ENCODE measurements around the gene TBC1D24.

The TBC1D24 gene

DNA sequence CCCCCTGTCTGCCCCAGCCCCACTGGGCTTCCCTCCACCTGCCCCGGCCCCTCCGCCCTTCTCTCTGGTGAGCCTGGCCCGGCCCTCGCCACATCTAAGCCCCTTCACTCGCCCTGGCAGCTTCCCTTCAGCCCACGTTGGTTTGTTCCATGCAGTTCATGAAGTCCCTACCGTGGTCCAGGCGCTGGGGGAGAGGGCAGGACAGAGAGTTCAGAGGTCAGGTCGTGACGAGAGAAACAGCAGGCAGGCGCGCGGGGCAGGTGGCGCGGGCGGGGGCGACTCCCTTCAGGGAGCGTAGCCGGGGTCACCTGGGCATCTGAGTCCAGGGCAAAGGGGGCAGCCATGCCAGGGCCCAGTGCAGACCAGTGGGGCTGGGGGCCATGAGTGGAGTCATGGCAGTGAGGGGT is 23.9 kb upstream of the TBC1D24 start:
- no peak for DNase-seq

- DNase-seq: no peak
Observed at GRCh38 chr16:2451851-2452320, 23.0 kb upstream of the TBC1D24 start.

DNA sequence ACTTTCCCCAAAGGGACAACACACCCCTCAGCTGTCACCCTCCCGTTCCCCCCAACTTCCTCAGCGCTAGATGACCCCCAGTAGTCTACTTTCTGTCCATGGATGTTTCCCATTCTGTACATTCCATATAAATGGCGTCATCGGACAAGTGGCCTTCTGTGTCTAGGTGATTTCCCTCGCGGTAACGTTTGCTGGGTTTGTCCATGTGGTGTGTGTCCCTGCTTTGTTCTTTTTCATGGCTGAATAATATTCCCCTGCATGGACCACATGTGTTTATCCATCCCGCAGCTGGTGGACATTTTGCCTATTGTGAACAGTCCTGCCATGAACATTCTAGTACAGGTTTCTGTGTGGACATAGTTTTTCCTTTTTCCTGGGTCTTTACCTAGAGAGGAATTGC is 22.3 kb upstream of the TBC1D24 start:
- DNase-seq: no peak

GRCh38 chr16:2455081-2455845 is 19.7 kb upstream of the TBC1D24 start:
- DNase-seq: no peak

DNA sequence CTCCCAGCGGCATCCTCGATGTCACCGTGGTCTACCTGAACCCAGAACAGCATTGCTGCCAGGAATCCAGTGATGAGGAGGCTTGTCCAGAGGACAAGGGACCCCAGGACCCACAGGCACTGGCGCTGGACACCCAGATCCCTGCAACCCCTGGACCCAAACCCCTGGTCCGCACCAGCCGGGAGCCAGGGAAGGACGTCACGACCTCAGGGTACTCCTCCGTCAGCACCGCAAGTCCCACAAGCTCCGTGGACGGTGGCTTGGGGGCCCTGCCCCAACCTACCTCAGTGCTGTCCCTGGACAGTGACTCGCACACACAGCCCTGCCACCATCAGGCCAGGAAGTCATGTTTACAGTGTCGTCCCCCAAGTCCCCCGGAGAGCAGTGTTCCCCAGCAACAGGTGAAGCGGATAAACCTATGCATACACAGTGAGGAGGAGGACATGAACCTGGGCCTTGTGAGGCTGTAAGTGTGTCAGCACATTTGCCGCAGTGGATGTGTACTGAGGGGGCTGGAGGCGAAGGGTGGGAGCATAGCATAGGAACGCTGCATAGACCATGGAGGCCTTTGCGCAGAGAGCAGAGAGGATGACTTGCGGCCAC is 18.3 kb upstream of the TBC1D24 start:
- DNase-seq: no peak

DNA sequence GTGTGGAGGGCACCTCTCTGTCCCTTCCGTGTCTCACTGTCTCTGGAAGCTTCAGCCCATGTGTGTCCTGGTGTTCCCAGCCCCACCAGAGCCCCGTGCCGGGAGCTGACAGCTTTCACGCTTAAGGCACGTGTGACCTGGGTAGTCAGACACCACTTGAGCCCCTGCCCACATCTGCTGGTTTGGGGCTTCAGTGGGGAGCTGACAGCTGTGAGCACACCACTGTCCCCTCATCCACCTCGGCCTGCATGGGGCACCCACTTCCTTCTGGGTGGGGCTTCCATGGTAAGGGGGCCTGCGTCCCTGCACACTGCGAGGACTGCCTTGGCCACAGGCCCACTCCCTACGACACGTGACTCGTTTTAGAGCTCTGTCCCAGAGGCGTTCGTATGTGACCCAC is 17.7 kb upstream of the TBC1D24 start:
- no peak for DNase-seq

DNA sequence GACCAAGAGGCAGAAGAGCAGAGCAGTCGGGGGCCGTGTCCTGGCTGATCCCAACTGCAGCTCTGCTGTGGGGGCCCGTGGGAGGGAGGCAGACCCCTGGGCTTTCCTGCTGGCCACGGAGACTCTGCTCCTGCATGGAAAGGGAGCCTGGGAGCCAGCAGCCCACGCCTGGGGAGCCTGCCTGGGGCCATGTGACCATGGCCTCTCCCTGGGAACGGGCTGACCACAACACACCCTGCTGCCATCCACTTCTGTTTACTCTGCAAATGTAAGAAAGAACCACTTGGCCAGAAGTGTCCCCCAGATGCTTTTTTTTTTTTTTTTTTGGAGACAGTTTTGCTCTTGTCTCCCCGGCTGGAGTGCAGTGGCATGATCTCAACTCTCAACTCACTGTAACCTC is 17.0 kb upstream of the TBC1D24 start:
- DNase-seq: no peak

DNA sequence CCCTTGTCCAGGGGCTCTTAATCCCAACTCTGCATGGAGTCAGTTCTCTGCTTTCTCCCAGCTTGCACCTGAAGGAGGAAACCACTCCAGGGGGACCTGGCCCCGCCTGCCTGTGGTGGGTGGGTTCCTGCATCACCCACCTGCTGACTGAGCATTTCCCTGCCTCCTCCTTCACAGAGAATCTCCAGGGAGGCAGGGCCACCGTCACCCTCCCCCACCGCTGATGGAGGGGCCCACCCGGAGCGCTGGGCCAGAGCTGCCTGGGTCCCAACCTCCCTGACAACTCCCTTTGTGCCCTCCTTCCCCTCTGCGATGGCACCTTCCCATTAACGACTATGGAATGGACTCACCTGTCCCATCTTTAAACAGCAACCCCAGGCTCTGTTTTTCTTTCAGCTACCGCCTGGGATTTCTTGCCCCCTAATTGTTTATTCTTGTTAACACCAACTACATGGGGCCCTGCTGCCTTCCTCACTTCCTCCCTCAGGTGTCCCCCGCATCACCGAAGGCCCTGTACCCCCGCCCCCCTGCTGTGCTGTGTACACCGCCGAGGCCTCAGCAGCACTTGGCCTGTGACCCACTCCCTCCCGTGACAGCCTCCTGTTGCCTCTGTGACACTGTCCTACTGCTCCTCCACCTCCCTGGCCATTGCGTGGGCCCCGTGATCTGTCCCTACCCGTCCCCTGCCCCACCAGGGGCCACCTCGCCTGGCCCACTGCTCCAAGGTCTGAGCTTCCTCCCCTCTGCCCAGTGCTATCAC is 15.9 kb upstream of the TBC1D24 start:
- DNase-seq: no peak

DNA sequence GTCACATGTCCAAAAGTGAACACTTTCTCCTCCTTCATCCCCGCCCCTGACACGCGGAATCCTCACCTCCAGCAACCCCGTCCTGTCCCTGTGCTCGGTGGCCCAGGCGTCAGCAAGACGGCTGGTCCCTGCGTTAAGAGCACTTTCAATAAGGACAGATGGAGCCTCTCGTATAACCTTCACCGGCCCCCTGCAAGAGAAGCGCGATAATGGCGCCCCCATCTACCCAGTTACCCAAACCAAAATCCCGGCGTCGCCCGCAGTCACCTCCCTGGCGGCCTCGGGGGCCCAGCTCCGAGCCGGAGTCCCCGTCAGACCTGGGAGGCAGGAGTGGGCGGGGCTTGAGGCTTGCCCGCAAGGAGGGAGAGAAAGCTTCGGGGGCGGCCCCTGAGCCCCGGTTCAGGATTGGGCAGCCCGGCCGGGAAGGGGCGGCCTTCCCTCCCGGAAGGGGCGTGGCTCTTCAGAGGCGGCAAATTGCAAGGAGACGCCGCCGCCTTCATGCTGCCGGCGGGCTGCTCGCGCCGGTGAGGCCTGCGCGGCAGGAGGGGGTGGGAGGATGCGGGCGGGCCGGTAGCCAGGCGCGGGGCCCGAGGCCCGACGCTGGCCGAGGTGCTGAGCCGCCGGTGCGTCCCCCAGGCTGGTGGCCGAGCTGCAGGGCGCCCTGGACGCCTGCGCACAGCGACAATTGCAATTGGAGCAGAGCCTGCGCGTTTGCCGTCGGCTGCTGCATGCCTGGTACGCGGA is 15.1 kb upstream of the TBC1D24 start, which contains the start of gene TEDC2:
Gene TEDC2 (plus strand): TSS at position 463 of the 744 bp plus-strand sequence. CDS start 36 bp downstream, at position 499.
- DNase-seq: peak; percentile 89

DNA sequence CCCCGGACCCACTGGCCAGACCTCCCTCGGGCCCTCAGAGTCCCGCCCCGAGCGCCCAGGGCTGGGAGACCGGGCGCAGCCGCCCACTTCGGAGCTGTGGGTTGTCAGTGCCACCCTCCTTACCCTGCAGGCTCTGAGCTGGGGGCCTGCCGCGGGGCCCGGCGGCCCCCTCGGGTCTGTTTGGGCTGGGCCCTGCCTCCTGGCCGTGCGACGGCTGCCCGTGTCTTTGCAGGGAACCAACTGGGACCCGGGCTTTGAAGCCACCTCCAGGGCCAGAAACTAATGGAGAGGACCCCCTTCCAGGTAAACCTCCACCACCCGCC is 14.6 kb upstream of the TBC1D24 start:
- DNase-seq: no peak

DNA sequence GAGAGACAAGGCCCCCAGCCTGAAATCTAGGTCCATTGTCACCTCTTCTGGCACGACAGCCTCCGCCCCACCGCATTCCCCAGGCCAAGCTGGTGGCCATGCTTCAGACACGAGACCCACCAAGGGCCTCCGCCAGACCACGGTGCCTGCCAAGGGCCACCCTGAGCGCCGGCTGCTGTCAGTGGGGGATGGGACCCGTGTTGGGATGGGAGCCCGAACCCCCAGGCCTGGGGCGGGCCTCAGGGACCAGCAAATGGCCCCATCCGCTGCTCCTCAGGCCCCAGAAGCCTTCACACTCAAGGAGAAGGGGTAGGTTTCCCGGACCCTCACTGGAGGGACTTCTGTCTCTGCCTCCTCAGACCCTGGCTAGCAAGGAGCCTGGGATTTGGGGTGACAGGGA is 14.0 kb upstream of the TBC1D24 start:
- DNase-seq: no peak

- no peak for DNase-seq
Observed at GRCh38 chr16:2462031-2462866, 12.7 kb upstream of the TBC1D24 start.

- no peak for DNase-seq
Observed at GRCh38 chr16:2464333-2464732, 10.6 kb upstream of the TBC1D24 start.

- no peak for DNase-seq
Observed at GRCh38 chr16:2465653-2466415, 9.1 kb upstream of the TBC1D24 start.

DNA sequence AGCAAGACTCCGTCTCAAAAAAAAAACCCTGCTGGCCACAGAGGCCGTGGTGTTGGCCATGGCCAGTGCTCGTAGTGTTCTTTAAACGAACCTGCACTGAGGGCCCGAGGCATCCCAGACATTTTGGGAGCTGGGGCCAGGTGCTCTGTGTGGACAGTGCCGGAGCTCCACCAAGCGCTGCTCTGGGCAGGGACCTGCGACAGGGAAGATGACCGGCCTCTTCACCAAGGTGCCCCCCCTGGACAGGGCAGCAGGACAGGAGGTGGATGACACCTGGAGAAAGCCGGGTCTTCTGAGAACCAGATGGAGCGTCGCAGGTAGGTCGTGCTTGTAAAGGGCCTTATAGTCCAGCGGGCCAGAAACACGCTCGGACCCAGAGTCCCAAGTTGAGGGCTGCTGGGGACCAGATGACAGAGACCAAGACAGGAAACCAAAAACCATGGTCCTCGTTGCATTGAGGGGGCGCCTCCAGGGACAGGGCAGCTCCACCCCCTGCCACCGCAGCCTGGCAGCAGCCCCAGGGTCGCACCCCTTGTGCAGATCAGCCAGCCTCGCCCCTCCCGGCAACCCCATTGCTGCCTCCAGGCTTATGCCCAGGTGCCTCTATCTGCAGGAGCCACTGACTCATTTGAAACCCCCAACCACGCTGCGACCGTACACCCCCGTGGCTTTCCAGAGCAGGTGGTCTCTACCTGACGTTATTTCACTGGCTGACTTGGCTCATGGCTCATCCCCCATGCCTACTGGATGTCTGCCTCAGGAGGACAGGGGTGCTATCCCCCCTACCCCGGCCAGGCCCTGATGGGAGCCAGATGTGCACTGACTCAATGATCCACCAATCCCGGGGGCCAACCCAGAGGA is 8.0 kb upstream of the TBC1D24 start:
- DNase-seq: no peak

DNA sequence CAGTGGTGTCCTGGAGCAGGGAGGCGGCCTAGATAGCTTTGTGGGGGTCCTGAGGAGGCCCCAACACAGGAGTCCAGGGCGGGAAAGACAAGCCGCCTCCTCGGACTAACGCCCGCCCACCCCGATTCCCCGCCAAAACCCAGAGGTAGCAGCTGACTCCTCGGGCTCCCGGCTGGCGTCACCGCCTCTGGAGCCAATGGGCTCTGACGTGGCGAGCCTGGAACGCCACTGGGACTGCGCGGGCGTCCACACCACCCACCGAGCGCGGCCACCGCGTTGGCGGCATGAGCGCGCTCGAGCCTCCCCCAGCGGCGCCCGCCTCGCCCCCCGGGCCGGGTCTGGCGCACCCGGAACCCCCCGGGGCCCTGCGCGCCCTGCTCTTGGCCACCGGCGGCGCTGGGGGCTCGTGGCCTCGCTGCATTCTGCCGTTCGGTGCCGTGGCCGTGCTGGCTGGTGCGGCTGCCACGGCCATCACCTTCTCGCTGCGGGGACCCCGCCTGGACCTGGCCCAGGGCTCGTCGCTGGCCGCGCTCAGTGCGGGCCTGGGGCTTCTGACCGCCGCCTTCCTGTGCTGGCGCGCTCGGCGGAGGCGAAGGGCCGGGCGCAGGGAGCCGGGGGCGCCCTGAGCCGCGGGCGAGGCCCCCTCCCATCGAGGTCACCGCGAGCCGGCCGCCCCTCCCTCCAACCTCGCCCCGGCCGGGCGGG is 7.2 kb upstream of the TBC1D24 start:
- peak; percentile 63 for DNase-seq

GRCh38 chr16:2468233-2468724 is 6.6 kb upstream of the TBC1D24 start:
- peak; percentile 88 for DNase-seq

DNA sequence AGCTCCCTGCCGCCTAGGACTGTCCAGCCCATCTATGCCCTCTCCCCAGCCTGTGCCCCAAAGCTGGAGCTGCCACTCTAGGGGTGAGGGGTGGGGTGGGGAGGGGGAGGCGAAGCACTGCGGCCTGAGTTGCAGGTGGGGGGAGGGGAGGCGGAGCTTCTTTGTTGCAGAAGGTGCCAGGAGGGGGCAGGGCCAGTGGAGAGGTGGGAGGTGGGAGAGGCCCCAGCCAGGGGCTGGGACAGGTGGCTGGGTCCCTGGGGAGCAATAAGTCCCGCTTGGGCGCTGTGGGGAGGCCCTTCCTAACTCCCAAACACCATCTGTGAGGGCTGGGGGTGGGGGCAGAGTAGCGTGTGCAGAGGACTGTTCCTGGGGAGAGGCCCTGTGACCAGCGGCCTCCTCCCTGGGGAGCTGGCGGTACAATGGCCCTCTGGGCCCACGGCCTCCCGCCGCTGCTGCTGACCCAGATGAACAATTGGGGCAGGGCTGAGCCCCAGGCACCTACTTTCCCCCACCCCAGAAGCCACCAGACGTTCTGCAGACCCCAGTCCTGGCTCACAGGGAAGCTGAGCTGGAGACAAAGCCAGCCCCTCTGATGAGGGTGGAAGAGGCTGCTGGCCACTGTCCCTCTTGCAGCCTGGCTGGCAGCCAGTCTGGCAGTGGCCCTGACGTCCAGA is 6.1 kb upstream of the TBC1D24 start:
- DNase-seq: peak; percentile 97
